HG03280 (cell line): ENCODE results near the gene RPL7A.
"Not testable (repeated sequence)": the region's sequence is repeated elsewhere in the genome, so short reads cannot be mapped to it uniquely, and the experiment has no call there.

Experiments used
- ATAC-seq: cut with Tn5 transposase; IDR thresholded peaks from one replicate; pipeline ENCODE4 v1.9.1; 2021; ENCODE audit warnings: mild to moderate bottlenecking, moderate library complexity; ENCODE audit not compliant: unreplicated experiment

The RPL7A gene

DNA sequence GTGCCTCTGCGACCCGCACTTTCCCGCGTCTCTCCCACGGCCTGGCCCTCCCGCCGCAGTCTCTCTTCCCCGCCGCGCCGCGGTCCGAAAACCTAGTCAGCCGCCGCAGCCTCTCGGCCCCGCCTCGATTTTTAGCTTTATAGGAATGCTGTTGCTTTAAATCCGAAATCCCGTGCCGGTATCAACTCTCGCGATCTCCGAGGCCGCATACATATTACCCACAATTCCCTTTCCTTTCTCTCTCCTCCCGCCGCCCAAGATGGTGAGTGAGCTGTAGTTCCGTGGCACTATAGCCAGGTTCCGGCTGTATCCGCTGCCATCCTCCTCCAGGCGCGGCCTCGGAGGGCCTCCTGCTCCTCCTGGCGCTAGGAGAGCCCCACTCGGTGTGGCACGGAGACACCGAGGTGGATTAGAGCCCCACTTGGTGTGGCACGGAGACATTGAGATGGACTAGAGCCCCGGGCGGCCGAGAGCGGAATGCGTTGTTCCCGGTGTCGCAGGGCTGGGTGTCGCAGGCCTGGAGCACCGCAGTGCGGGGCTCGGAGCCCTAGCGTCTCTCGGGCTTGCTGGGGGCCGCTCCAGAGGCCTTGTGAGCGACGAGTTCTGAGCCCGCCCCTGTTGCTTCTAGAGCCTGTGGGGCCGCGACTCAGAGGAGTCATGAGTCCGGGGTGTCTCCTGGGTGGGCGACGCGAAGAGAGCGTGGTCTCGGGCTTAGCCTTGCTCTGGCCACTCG, at the start of gene RPL7A, which contains the start of gene MED22:
TSS of gene RPL7A (plus strand) at position 234 of the 733 bp plus-strand sequence. CDS start at position 260, 26 bp downstream.
TSS of gene MED22 (minus strand) at position 147 of the 733 bp plus-strand sequence. CDS start 1,469 bp downstream, outside the sequence.
- ATAC-seq = peak; percentile 71

DNA sequence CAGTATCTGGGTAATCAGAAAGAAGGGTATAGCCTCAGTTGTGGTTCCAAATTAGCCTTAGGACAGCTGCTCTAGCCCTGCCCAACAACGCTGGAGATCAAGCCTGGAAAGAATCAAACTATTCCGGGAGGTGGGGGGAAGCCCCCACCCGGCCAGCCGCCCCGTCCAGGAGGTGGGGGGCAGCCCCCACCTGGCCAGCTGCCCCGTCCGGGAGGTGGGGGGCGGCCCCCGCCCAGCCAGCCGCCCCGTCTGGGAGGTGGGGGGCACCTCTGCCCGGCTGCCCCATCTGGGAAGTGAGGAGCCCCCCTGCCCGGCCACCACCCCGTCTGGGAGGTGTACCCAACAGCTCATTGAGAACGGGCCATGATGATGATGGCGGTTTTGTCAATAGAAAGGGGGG, 48.0 kb upstream of the RPL7A start:
- ATAC-seq = not testable (repeated sequence)

- no peak for ATAC-seq
Measured at GRCh38 chr9:133301253-133302230, 46.5 kb upstream of the RPL7A start.

- no peak for ATAC-seq
Measured at GRCh38 chr9:133303266-133304157, 44.5 kb upstream of the RPL7A start.

GRCh38 chr9:133304158-133304470, 43.9 kb upstream of the RPL7A start:
- no peak for ATAC-seq

DNA sequence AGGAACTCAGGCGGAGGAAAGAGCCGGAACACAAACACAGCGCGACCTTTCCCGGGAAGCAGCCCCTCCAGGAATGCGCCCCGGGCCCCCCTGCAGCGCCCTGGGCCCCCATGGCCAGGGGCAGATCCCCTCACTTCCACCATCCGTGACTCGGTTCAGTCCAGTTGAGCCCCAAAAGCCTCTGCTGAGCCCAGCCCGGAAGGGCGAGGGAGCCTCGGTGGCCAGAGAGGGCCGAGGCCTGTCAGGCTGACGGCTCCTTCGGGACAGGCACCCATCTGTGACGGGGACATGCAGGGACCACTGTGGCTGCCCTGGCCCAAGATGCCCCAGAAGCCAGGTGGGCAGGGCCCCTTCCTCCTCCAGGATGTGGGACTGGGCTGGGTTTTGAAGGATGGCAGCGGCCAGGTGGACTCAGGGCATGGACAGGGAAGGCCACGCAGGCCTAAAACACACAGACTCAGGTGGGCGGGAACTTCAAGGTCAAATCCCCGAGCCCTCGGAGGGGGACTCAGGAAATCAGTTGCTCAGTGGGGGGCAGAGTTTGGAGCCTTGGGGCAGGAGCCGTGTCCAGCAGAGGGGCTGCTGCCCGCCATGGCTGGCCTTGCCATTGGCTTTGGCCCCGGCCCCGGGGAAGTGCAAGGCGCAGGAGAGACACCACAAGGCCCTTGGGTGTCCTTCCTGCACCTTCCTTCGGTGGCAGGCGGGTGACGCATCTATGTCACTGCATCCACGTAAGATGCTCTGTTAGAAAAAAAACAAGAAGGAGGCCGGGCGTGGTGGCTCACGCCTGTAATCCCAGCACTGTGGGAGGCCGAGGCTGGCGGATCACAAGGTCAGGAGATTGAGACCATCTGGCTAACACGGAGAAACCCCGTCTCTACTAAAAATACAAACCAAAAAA, 43.3 kb upstream of the RPL7A start:
- no peak for ATAC-seq

DNA sequence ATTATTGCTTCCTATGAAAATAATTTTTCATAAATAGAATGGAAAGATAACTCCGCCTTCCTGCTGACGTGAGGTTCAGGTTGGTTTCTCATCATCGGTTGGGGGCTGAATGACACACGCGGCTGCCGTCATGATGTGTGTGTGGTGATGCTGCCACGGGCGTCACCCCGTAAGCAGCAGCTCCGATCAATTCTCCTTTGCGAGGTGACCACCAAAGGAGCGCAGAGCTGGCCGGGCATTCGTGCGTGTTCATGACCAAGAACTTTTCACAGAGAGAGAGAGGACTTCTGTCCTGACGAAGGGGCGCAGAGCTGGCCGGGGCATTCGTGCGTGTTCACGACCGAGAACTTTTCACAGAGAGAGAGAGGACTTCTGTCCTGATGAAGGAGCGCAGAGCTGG, 42.3 kb upstream of the RPL7A start:
- ATAC-seq = no peak

GRCh38 chr9:133306242-133307204, 41.5 kb upstream of the RPL7A start:
- no peak for ATAC-seq

- ATAC-seq = no peak
Measured at GRCh38 chr9:133307301-133307700, 40.7 kb upstream of the RPL7A start.

DNA sequence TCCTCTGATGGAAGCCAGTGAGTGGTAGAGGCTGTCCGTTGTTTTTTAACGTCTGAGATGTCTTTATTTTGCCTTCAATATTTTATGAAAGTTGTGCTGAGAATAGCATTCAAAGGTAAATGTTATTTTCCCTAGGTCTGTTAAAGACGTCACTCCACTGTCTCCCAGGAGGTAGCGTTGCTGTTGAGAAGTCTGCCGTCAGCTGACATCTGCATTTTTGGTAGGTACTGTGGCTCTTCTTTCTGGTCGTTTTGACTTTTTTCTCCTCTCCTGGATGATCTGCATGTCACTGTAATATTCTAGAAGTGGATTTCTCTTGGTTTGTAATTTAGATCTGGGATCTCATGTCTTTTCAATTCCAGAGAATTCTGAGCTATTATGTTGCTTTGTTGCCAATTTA, 38.4 kb upstream of the RPL7A start:
- no peak for ATAC-seq

GRCh38 chr9:133315997-133316396, 32.0 kb upstream of the RPL7A start:
- ATAC-seq = no peak

- ATAC-seq = not testable (repeated sequence)
Measured at GRCh38 chr9:133317551-133317950, 30.5 kb upstream of the RPL7A start.

GRCh38 chr9:133320421-133320881, 27.6 kb upstream of the RPL7A start:
- ATAC-seq = no peak

DNA sequence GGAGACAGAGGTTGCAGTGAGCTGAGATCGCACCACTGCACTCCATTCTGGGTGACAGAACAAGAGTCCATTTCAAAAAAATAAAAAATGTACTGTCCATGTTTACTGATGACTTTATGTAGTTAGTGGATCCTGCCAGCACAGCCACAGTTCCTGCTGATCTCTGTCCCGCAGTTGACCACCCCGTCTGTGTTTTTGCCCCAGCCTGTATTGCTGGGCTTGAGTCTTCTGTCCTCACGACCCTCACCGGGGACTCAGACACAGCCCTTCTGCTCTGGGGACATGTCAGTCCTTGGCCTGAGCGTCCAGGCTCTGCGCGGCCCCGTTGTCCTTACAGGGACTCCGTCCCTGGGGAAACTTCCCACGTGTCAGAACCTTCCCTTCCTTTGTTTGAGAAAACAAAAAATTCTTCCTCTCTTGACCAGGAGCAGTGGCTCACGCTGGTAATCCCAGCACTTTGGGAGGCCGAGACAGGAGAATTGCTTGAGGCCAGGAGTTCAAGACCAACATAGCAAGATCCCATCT, 26.5 kb upstream of the RPL7A start:
- no peak for ATAC-seq

- ATAC-seq = no peak
Measured at GRCh38 chr9:133322701-133323100, 25.3 kb upstream of the RPL7A start.

GRCh38 chr9:133323211-133323610, 24.8 kb upstream of the RPL7A start:
- no peak for ATAC-seq

DNA sequence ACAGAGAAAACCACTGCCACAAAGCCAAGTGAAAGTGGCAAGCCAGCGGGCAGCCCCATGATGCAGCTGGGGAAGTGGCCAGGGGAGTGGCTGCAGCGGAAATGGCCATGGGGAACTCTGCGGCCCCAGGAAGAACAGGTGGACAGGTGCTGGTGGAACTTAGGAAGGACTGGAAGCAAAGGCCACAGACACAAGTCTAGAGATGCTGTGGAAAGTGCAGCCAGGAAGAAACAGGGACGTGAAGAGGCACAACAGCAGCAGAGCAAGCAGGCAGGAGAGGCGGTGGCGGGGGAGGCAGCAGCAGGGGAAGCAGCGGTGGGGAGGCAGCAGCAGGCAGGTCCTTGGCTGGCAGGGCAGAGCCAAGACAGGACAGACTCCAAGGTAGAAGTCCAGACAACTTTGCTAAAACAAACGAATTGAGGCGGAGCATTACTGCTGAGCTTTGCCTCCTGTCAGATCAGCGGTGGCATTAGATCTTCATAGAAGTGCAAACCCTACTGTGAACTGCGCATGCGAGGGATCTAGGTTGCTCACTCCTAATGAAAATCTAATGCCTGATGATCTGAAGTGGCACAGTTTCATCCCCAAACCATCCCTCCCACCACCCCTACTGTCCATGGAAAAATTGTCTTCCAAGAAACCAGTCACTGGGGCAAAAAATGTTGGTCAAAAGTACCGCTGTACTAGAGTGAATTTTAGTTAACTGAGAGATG, 23.9 kb upstream of the RPL7A start:
- ATAC-seq = no peak

GRCh38 chr9:133327021-133327420, 21.0 kb upstream of the RPL7A start:
- ATAC-seq = not testable (repeated sequence)
